HL-60 (cell line): ENCODE data around the gene MAPK12.

Source experiments
- DNase-seq, 2 experiments: peaks; one replicate each; pipeline ENCODE4 v3.0.0-alpha.2; 2010 to 2020; ENCODE audit warnings: low read depth in 1 of 2, low spot score in 1 of 2
- H3K27ac ChIP-seq: fragments of 250-450 bp; sonication (Bioruptor Pico); replicated peaks from 2 replicates; pipeline ENCODE4 v1.5.1; 2020; ENCODE audit warnings: mild to moderate bottlenecking, moderate library complexity
- H3K27me3 ChIP-seq: fragments of 250-450 bp; sonication (Bioruptor Pico); 2 replicates; pipeline ENCODE4 v1.5.1; 2021; ENCODE audit warnings: mild to moderate bottlenecking, moderate library complexity; ENCODE audit not compliant: insufficient read depth, poor library complexity, severe bottlenecking
- H3K4me3 ChIP-seq: replicated peaks from 2 replicates; pipeline ENCODE4 v1.5.1; 2011; ENCODE audit warnings: mild to moderate bottlenecking, control low read depth, low read length; ENCODE audit not compliant: insufficient read depth
- GABPA ChIP-seq: IDR thresholded peaks from 2 replicates; pipeline ENCODE4 v1.6.1; 2012; ENCODE audit warnings: low read depth
- POLR2AphosphoS5 ChIP-seq: IDR thresholded peaks from 2 replicates; pipeline ENCODE4 v1.6.1; 2012; ENCODE audit warnings: low read depth
- SPI1 ChIP-seq: IDR thresholded peaks from 2 replicates; pipeline ENCODE4 v1.6.1; 2012; ENCODE audit warnings: low read depth, mild to moderate bottlenecking, borderline replicate concordance
- TF ChIP-seq, protein P1 (sequence below): IDR thresholded peaks from 2 replicates; pipeline ENCODE4 v1.6.1; 2012; ENCODE audit warnings: low read depth; ENCODE audit not compliant: insufficient replicate concordance
- TF ChIP-seq, protein P2 (sequence below): IDR thresholded peaks from one replicate; pipeline ENCODE4 v1.5.1; 2011; ENCODE audit warnings: low read length, control low read depth, inconsistent platforms; ENCODE audit not compliant: insufficient read depth

MAPK12 gene

DNA sequence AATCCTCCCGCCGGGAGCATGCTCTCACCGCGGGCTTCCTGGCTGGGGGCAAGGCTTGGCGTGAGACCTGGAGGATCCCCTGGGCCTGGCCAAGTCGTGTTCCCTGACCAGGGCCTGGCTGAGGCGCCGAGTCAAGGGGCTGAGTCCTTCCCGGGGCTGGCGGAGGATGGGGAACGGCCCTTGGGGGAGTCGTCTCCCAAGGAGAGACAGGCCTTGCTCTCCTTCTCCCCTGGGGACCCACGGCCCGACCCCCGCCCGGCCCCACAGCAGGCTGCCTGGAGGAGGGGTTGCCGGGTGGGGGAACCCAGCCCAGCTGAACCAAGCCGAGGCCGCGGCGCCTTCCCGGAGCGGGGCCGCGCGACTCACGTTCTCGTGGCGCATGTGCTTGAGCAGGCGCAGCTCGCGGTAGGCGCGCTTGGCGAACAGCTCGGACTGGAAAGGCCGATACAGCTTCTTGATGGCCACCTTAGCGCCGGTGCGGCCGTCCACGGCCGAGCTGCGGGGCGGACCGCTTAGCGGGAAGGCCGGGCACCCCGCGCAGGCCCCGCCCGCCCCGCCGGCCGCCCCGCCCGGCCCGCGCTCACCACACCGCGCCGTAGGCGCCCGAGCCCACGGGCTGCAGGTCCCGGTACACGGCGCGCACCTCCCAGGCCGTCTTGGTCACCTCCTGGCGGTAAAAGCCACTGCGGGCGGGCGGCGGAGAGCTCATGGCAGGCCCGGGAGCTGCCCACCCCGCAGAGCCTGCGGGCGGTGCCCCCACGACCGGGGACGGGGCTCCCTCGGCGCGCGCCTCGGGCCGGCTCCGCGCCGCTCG is 475 bp downstream of the MAPK12 start:
- Histone ChIP-seq H3K4me3 (peak overlapping the region; percentile 68), H3K27me3 (no peaks in the 10 kb centered on the region), H3K27ac (peak overlapping the region; percentile 63)
- TF ChIP-seq SPI1, result no peak
- peak; percentile 49; the same call in 1 of the 2 replicates for TF ChIP-seq POLR2AphosphoS5
- TF ChIP-seq, protein P1, sequence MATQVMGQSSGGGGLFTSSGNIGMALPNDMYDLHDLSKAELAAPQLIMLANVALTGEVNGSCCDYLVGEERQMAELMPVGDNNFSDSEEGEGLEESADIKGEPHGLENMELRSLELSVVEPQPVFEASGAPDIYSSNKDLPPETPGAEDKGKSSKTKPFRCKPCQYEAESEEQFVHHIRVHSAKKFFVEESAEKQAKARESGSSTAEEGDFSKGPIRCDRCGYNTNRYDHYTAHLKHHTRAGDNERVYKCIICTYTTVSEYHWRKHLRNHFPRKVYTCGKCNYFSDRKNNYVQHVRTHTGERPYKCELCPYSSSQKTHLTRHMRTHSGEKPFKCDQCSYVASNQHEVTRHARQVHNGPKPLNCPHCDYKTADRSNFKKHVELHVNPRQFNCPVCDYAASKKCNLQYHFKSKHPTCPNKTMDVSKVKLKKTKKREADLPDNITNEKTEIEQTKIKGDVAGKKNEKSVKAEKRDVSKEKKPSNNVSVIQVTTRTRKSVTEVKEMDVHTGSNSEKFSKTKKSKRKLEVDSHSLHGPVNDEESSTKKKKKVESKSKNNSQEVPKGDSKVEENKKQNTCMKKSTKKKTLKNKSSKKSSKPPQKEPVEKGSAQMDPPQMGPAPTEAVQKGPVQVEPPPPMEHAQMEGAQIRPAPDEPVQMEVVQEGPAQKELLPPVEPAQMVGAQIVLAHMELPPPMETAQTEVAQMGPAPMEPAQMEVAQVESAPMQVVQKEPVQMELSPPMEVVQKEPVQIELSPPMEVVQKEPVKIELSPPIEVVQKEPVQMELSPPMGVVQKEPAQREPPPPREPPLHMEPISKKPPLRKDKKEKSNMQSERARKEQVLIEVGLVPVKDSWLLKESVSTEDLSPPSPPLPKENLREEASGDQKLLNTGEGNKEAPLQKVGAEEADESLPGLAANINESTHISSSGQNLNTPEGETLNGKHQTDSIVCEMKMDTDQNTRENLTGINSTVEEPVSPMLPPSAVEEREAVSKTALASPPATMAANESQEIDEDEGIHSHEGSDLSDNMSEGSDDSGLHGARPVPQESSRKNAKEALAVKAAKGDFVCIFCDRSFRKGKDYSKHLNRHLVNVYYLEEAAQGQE, result peak; percentile 7
- TF ChIP-seq GABPA, result no peak
- TF ChIP-seq, protein P2, sequence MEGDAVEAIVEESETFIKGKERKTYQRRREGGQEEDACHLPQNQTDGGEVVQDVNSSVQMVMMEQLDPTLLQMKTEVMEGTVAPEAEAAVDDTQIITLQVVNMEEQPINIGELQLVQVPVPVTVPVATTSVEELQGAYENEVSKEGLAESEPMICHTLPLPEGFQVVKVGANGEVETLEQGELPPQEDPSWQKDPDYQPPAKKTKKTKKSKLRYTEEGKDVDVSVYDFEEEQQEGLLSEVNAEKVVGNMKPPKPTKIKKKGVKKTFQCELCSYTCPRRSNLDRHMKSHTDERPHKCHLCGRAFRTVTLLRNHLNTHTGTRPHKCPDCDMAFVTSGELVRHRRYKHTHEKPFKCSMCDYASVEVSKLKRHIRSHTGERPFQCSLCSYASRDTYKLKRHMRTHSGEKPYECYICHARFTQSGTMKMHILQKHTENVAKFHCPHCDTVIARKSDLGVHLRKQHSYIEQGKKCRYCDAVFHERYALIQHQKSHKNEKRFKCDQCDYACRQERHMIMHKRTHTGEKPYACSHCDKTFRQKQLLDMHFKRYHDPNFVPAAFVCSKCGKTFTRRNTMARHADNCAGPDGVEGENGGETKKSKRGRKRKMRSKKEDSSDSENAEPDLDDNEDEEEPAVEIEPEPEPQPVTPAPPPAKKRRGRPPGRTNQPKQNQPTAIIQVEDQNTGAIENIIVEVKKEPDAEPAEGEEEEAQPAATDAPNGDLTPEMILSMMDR, result no peak
- peak in 1 of 2 experiments; percentile 49 for DNase-seq

DNA sequence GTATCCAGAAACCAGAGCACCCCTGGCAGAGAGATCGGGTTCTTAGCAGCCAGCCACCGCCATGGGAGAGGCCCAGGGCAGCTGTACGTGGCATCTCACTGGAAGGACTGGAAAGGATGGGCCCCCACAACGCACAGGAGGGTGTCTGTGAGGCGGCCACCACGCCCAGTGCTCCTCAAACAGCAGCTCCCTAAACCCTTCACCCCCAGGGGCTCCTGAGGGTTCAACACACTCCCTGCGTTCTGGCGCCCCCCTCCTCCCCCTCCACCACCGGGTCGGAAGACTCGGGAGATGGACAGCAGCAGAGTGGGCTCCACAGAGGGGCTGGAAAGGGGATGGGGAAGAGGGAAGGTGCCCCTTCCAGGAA is 1.1 kb downstream of the MAPK12 start:
- H3K27ac ChIP-seq, result peak overlapping the region; percentile 63
- no peak for TF ChIP-seq GABPA
- peak overlapping the region; percentile 68 for H3K4me3 ChIP-seq
- no peak for DNase-seq
- H3K27me3 ChIP-seq, result no peaks in the 10 kb centered on the region

DNA sequence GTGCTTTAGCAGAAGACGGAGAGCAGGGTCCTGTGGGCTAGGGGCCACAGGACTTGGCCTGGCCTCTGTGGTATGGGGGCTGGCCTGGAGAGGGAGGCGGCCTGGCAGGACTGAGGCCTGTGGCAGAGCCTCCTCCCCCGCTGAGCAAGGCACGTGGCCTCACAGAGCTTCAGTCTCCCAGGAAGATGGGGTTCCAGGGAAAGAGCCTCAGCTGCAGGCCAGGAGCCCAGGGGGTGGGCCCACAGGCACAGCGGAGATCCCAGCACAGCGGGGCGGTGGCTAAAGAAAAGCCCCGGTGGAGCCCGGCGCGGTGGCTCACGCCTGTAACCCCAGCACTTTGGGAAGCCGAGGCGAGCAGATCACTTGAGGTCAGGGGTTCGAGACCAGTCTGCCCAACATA is 2.2 kb downstream of the MAPK12 start:
- Histone ChIP-seq H3K27me3 (no peaks in the 10 kb centered on the region), H3K4me3 (no peak overlapping the region), H3K27ac (no peak overlapping the region)
- no peak for TF ChIP-seq GABPA
- no peak for TF ChIP-seq SPI1
- TF ChIP-seq, protein P2, result no peak
- TF ChIP-seq POLR2AphosphoS5, result no peak
- TF ChIP-seq, protein P1, result no peak
- no peak for DNase-seq

DNA sequence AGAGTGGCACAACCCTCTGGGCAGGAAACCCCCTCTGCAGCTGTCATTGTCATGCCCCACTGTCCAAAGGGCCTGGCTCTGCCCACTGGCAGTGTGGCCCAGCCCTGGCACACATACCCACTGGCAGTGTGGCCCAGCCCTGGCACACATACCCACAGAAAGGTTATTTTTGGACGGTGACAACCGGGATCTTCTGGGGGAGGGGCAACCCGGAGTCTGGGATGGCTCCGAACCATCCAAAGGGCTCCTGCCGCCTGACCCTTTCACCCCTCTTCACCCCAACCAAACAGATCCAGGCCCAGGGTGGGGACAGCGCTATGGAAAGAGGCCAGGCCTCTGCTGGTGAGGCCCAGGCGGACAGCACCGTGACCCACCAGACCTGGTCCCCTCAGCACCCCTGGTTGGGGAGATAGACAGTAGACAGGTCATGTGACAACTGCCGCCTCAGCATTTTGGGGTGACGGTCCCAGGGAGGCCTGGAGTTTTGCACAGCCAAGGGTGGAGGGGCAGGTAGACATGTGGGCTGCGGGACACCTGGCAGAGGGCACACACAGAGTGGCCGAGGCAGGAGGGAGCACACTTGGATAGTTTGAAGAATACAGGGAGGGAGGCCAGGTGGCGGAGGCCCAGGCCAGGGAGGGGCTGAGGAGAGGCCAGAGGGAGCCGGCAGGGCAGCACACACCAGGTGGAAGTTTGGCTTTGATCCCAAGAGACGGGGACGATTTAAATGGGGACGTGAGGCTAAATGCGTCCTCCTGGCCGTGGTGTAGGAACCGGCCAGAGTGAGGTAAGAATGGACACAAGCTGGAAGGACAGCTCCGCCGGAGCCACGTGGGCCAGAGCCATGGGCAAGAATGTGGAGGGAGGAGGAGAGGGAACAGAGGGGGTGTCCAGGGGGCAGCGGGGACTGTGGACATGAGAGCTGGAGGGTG is 2.9 kb downstream of the MAPK12 start:
- Histone ChIP-seq H3K27ac (no peak overlapping the region), H3K4me3 (no peak overlapping the region)
- TF ChIP-seq GABPA, result no peak
- no peak for TF ChIP-seq SPI1
- TF ChIP-seq, protein P2, result no peak
- no peak for TF ChIP-seq POLR2AphosphoS5
- TF ChIP-seq, protein P1, result no peak

More for the DNA sequence above, 2.9 kb downstream of the MAPK12 start:
- H3K27me3 ChIP-seq, result no peaks in the 10 kb centered on the region
- DNase-seq, result no peak
